ENCODE measurements around the gene IQGAP1. TPM values are rescaled to one million over a fixed set of nuclear protein-coding genes. Genes with fewer than 3 reads are reported as not detected.

Gene IQGAP1
- total RNA-seq, 1 donor from 2014 or later: 35.4 TPM

DNA sequence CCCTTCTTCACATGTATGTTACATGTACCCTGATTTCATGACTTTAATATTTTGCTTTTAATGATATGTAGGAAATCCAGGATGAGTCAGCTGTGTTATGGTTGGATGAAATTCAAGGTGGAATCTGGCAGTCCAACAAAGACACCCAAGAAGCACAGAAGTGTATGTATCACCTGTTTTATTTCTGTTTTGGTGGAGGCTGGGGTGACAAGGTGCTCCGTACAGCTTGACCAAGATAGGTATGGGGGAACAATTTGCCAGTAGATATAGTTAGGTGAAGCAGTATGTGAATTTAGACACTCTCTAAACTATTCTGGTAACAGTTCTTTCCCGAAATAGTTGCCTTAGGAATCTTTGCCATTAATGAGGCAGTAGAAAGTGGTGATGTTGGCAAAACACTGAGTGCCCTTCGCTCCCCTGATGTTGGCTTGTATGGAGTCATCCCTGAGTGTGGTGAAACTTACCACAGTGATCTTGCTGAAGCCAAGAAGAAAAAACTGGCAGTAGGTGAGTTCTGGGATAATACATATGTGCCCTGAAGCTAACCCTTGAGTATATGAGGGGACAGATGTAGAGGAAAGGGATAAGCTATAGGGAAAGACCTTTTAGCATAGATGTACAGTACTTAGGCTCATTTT, 78.0 kb downstream of the IQGAP1 start:
- ATAC-seq (peak; percentile 5), DNase-seq (no peak)
- intact Hi-C loops (cut with micrococcal nuclease): no loop called here

DNA sequence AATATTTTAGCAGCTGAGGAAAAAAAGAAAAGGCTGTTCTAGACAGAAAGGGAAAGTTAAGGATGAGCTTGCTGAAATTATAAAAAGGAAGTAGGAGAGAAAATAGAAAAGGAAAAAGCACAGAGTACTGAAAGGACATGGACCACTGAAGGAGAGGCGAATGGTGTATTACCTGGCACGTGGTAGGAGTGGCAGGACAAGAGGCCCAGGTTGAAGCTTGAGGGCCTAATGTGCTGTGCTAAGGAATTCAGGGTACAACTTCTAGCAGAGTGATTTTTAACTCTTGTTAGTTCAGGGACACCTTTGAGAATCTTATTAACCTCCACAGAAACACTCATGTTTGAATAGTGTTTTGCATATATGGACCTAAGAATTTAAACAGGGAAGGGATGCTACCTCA, 81.7 kb downstream of the IQGAP1 start:
- ATAC-seq (no peak), DNase-seq (no peak)
- intact Hi-C loops (cut with micrococcal nuclease): no loop called here

DNA sequence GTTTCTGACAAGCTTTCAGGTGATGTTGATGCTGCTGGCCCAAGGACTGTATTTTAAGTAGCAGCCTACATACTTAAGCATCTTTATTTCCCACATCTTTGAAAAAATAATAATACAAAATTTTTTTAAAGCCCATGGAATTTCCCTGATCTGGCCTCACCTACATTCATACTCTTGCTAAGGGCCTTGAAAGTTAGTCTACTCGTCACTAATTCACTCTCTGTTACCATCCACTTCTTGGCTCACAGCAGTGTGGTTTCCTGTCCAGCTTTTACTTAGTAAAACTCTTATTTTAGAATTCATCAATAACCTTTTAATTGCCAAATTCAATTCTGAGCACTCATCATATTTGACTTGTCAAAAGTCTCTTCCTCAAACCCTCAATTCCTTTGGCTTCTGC, 82.4 kb downstream of the IQGAP1 start:
- DNase-seq: no peak
- intact Hi-C loops (cut with micrococcal nuclease): no loop called here
- no peak for ATAC-seq

DNA sequence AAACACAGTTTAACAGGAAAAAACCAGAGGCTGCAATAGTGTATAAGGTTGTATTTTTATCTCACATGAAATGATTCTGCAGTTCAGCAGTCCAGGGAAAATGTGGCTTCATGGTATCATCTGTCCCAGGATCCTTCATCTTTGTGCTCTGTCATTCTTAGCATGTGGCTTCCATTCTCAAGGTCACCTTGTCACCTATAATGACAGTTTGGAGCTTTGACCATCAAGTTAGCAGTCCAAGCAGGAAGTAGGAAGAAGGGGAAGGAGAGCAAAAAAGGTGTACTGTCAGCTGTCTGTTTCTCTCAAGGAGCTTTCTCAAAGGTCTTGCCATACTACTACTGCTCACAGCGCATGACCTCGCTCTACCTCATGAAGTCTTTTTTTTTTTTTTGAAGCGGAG, 83.1 kb downstream of the IQGAP1 start:
- intact Hi-C loops (cut with micrococcal nuclease): no loop called here
- no peak for DNase-seq
- ATAC-seq: no peak

DNA sequence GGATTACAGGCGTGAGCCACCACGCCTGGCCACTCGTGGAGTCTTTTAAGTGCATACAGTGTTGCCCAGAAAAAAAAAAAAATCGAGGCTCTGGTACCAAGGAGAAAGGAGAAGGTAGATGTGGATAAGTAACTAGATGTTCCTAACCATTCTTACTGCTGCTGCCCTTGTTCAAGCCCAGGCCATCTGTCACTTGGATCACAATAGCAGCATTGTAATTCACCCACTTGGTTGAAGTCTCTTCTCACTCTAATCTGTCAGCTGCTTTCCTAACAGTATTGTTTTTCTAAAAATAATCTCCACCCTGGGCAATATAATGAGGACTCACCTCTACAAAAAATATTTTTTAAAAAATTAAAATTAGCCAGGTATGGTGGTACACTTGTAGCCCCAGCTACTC, 83.7 kb downstream of the IQGAP1 start:
- ATAC-seq (no peak), DNase-seq (no peak)
- intact Hi-C loops (cut with micrococcal nuclease): no loop called here

DNA sequence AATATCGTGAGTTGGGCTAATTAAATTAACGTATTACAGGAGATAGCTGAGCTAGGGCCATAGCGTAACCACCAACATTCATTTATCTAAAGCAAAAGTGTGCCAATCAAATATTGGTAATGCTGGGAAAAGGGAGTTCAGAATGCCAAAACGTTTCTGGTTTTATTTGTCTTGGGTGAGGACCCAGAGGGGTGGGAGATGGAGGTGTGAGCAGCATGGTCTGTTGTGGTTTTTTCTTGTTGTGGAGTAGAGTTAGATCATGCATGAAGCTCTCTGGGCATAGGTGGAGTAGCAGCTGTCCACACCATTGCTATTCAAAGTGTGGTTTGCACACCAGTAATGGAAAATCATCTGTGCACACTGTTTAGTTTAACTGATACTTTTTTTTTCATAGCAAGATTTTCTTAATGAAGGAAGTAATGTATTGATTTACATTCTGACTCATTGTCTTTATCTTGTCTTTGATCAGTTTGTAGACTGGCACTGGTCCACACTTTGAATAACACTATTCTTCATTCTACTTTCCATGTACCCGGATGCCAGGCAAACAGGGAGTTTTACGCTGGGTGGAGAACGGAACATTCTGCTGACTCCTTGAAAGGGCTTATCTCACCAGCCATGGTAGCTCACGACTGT, 90.9 kb downstream of the IQGAP1 start:
- intact Hi-C loops (cut with micrococcal nuclease): no loop called here
- ATAC-seq: no peak

DNA sequence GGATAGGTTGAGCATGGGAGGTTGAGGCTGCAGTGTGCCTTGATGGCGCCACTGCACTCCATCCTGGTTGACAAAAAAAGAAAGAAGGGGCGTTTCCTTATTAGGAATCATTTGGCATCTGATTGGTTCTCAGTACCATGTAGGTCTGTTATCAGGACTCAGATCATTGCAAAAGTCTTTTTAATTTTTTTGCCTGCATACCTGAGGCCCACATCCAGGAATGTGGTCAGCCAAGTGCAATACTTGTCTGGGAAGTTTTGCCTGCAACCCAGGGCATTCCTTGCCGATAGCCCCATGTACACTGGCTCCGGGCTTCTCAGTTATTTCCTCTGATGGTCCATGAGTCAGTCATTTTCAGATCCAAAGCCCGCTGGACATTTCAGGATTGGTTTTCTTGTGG, 91.6 kb downstream of the IQGAP1 start:
- ATAC-seq: no peak
- intact Hi-C loops (cut with micrococcal nuclease): loop anchor here (5.0 to 10.0 kb wide), 3 partner anchors 117 to 155 kb away; no protein-coding TSS in a partner anchor

More for the DNA sequence above, 90.9 kb downstream of the IQGAP1 start:
- DNase-seq: no peak

DNA sequence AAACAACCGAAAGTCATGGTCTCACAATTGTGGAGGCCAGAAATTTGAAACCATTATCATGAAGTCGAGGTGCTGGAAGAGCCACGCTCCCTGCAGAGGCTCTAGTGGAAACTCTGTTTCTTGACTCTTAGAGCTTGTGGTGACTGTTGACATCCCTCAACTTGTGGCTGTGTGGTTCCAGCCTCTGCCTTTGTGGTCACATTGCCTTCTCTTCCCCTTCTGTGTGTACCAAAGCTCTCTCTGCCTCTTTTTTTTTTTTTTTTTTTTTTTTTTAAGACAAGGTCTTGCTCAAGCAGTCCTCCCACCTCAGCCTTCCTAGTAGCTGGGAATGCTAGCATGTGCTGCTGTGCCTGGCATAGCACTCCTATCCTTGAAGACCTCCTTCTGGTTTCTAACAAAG, 93.0 kb downstream of the IQGAP1 start:
- no peak for DNase-seq
- intact Hi-C loops (cut with micrococcal nuclease): loop anchor here (5.0 to 10.0 kb wide), 3 partner anchors 119 to 156 kb away; no protein-coding TSS in a partner anchor
- ATAC-seq: peak; percentile 14

More for the DNA sequence above, 91.6 kb downstream of the IQGAP1 start:
- DNase-seq: no peak

DNA sequence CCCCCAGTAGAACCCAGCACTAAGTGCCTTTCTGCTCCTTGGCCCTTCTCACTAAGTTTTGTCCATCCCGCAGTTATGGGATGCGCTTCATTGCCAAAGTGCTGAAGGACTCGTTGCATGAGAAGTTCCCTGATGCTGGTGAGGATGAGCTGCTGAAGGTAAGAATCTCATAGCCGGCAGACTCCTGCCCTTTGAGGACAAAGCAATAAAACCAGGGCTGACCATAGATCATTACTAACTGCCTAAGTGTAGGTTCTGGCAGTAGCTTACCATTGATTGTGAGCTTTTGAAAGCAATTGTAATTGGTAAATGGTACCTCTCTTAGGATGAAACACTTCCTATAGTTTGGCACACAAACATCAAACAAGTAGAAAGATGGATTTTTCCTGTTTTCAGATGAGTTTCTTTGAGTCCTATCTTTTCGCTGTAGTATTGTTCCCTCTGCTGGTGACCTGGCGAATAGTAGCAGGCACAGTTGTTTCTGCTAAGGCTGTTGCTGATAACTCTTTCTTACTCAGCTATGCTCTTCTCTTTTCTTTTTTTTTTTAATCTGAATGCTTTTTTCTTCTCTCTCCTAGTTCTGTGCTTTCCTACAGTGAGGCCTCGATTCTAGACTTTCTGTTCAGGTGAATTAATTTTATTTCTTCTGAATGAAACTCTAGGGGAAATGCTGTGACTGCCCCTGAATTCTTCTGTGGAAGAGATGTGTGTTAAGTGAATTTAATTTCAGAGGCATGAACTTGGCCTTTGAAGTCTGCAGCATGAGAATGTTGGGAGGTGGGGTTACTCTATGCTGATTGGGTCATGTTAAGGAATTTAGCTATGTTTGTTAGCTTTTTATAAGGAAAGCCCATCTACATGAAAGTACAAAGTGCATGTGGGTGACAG, 94.3 kb downstream of the IQGAP1 start:
- intact Hi-C loops (cut with micrococcal nuclease): loop anchor here (5.0 to 10.0 kb wide), 3 partner anchors 120 to 158 kb away; no protein-coding TSS in a partner anchor
- no peak for DNase-seq
- ATAC-seq: peak; percentile 66

DNA sequence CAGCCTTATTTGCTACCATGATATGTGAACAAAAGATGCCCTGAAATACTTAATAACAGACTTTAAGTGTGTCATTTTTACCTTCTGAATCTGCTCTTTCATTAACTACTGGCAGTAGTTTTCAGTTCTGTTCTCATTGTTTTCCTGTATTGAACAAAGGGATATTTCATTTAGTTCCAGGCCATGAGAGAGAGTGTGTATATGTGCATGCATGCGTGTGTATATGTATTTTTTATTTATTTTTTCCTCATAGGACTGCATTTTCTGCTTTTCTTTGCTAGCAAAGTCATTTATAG, 94.9 kb downstream of the IQGAP1 start:
- ATAC-seq: no peak

DNA sequence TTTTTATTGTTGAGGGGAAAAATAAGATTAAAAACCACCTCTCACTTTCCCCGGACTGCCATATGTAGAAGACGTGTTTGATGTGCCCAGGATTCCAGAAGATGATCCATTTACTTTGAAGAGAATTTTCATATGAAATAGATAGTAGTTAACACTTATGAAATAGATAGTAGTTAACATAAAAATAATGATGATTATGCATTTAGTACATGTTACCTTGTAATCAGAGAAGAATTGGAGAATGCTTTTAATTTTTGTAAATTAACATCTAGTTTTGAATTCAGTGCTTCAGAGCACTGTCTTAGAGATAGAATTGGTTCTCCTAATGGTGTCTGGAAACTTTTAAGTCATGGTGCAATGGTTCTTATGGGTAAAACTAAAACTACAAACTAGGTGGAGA, 95.6 kb downstream of the IQGAP1 start:
- intact Hi-C loops (cut with micrococcal nuclease): loop anchor here (5.0 to 10.0 kb wide), 3 partner anchors 121 to 159 kb away; no protein-coding TSS in a partner anchor
- DNase-seq (no peak), ATAC-seq (no peak)

More for the DNA sequence above, 94.9 kb downstream of the IQGAP1 start:
- intact Hi-C loops (cut with micrococcal nuclease): loop anchor here (5.0 to 10.0 kb wide), 3 partner anchors 121 to 158 kb away; no protein-coding TSS in a partner anchor
- DNase-seq: no peak

DNA sequence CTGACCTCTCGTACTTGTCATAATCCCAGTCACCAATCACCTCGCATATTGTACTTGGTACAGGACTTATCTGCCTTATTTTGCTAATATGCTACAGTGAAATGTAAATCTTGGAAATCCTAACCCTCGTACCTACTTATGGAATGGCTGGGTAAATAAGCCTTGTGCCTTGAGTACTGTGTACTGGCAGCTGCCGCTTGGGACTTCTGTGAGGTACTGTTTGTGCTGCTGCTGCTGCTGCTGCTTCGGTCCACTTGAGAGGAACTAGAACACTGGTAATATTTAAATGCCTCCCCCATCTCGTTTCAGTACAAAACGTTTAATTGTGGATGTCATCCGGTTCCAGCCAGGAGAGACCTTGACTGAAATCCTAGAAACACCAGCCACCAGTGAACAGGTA, 99.1 kb downstream of the IQGAP1 start:
- intact Hi-C loops (cut with micrococcal nuclease): loop anchor here (10.0 kb wide), 2 partner anchors 138 to 162 kb away; no protein-coding TSS in a partner anchor
- DNase-seq (no peak), ATAC-seq (no peak)

DNA sequence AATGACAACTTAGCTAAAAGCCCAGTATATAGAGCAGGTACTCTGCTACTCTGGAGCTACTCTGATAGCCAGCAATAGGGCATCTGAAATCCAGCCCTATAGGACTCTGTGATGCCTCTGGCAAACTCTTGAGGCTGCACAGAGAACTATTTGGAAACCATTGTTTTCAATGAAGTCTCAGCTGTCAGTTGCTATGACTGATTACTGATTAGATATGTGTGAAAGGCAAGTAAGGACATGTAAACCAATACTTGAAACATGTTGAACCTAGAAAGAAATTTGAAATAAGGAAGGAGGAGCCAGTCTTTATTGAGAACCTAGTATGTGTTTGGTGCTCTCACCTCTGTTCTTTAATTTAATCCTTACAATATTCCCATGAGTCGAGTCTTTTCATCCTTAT, 101.5 kb downstream of the IQGAP1 start:
- intact Hi-C loops (cut with micrococcal nuclease): loop anchor here (10.0 kb wide), 2 partner anchors 135 to 165 kb away; no protein-coding TSS in a partner anchor

DNA sequence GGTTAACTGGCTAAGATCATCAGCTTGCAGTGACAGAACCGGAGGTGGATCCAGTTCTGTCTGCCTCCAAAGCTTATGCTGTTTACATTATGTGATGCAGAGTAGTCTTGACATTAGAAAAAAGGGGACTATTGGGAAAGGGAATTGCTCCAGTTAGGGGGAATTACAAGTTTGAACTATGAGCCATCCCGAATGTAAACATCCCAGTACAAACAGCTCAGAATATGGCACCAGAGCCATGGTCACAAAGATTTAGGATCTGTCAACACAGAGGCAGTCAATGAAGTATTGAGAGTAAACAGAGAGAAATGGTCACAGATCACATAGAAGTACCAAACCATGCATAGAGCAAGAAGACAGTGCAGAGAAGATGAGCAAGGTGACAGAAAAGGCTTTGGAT, 101.9 kb downstream of the IQGAP1 start:
- DNase-seq (no peak), ATAC-seq (no peak)
- intact Hi-C loops (cut with micrococcal nuclease): loop anchor here (10.0 kb wide), 2 partner anchors 135 to 165 kb away; no protein-coding TSS in a partner anchor

More for the DNA sequence above, 101.5 kb downstream of the IQGAP1 start:
- DNase-seq (no peak), ATAC-seq (no peak)

DNA sequence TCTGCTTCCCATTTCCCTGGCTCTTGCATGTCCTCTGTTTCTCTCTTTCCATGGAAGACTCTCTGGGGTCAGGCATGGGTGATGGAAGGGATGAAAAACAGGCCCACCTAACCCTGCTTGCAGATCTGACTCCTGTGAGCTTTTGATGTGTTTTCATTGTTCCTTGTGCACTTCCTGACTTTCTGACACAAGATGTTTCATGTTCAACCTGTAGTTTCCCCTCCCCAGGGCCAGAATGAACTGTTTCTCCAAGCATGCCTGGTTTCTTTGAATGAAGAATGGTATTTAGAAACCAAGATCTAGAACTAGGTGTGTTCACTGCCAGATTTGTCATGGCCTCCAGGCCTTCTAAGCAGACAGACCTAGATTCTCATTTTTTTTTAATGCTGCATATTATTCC, 105.6 kb downstream of the IQGAP1 start:
- ATAC-seq: no peak
- intact Hi-C loops (cut with micrococcal nuclease): no loop called here
- DNase-seq: no peak

DNA sequence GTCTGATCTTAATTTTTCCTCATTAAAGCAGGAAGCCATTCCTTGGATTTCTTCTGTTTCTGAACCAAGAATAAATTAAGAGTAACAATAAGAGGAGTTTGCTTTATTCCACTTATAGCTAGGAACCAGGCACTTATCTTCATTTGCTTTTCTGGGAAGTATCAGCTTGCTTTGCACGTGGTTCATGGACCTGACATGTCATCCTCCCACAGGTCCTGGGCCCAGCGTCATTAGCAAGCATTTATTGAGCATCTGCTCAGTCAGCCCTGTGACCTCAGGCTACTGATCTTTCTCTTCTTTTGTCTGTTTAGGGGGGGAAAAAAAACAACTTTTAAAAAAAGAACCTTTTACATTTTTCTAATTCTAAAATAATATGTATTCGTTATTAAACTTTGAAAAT, 107.0 kb downstream of the IQGAP1 start:
- intact Hi-C loops (cut with micrococcal nuclease): no loop called here
- DNase-seq (no peak), ATAC-seq (no peak)

DNA sequence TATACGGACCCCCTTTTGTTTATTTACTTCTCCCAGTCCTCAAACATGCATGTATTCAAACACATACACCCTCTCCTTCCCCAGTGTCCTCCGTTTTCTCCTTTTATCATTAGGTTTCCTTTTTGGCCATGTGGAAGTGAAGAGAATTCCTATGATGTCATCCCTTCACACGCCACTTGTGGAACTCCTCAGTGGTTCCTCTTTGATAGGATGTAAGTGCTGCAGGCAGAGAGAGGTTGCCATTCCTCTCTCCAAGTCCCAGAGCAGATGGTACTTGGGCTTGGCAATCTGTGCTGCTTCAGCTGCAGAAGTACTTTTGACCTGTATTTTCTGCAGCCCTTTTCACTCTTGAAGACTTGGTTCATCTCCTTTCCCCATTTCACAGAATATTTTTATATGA, 108.7 kb downstream of the IQGAP1 start:
- intact Hi-C loops (cut with micrococcal nuclease): no loop called here
- DNase-seq: no peak
- peak; percentile 87 for ATAC-seq

DNA sequence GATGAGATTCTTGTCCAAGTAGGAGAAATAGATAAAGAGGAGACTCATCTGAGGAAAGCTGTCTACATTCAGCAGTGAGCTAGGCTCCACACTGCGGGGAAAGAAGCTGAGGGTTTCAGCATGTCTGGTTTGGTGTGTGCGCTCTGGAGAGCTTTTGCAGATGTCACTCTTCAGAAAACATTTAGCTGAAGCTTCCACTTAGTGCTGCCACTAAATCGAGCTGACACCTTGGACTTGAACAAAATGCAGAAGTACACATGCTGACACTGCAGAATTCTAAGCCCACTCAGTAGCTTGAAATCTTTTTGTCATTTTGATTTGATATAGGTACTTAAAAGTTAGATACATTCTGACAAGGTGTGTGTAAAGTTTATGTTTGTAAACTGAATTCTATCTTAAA, 109.3 kb downstream of the IQGAP1 start:
- ATAC-seq (peak; percentile 63), DNase-seq (no peak)
- intact Hi-C loops (cut with micrococcal nuclease): no loop called here

DNA sequence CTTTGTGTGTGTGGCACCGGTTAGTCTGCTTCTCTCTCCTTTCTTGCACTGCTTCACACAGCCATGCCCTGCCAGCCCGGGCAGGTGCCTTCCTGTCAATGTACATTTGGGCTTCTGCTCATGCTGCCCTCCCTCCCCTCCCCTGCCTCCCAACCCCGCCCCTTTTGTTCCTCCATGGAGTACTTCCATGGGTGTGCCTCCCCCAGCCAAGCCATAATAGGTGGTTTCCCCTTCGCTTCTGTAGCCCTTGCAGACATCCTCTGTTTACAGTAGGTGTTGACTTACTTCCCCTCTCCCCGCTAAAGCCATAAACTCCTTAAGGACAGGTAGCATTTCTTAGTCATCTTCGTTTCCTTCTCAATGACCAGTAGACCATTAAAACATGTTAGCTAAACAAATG, 109.9 kb downstream of the IQGAP1 start:
- no peak for DNase-seq
- ATAC-seq: no peak
- intact Hi-C loops (cut with micrococcal nuclease): no loop called here

DNA sequence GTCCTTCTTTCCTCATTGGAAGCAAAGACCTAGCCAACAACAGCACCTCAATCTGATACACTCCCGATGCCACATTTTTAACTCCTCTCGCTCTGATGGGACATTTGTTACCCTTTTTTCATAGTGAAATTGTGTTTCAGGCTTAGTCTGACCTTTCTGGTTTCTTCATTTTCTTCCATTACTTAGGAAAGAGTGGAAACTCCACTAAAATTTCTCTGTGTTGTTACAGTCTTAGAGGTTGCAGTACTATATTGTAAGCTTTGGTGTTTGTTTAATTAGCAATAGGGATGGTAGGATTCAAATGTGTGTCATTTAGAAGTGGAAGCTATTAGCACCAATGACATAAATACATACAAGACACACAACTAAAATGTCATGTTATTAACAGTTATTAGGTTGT, 112.1 kb downstream of the IQGAP1 start:
- intact Hi-C loops (cut with micrococcal nuclease): no loop called here
- ATAC-seq (no peak), DNase-seq (no peak)
